Neuronal stem cell (in vitro differentiated cells): ENCODE results near the gene CDK14.
A peak's percentile ranks its signal among the peaks of the same experiment; 100 is the strongest.

Source experiments
- DNase-seq: peaks from one replicate; pipeline ENCODE4 v3.0.0-alpha.2; 2013; ENCODE audit warnings: low spot score
- H2AFZ ChIP-seq: one replicate; pipeline ENCODE4 v1.6.1; 2013; ENCODE audit warnings: mild to moderate bottlenecking, low read length, inconsistent platforms
- H2AK5ac ChIP-seq: 2 replicates; pipeline ENCODE4 v1.6.1; 2013; ENCODE audit warnings: low read depth, mild to moderate bottlenecking, inconsistent platforms, low read length, moderate library complexity, mixed read lengths
- H2BK120ac ChIP-seq: 2 replicates; pipeline ENCODE4 v1.6.1; 2013; ENCODE audit warnings: low read depth, mild to moderate bottlenecking, inconsistent platforms, low read length, moderate library complexity, mixed read lengths
- H2BK12ac ChIP-seq: one replicate; pipeline ENCODE4 v1.6.1; 2013; ENCODE audit warnings: low read length, inconsistent platforms
- H2BK15ac ChIP-seq: 2 replicates; pipeline ENCODE4 v1.6.1; 2013; ENCODE audit warnings: mild to moderate bottlenecking, low read length, inconsistent platforms, mixed read lengths
- H2BK5ac ChIP-seq: one replicate; pipeline ENCODE4 v1.6.1; 2013; ENCODE audit warnings: inconsistent platforms, mild to moderate bottlenecking, low read length, moderate library complexity
- H3K14ac ChIP-seq: one replicate; pipeline ENCODE4 v1.6.1; 2013; ENCODE audit warnings: low read length, inconsistent platforms
- H3K18ac ChIP-seq: 2 replicates; pipeline ENCODE4 v1.6.1; 2013; ENCODE audit warnings: low read length, inconsistent platforms
- H3K23ac ChIP-seq: 2 replicates; pipeline ENCODE4 v1.6.1; 2013; ENCODE audit warnings: low read depth, mild to moderate bottlenecking, mixed read lengths, low read length, inconsistent platforms; ENCODE audit not compliant: poor library complexity
- H3K27ac ChIP-seq: replicated peaks from 3 replicates; pipeline ENCODE4 v1.5.1; 2013; ENCODE audit warnings: low read length, inconsistent platforms
- H3K27me3 ChIP-seq, 3 experiments: 2 replicates each; pipeline ENCODE4 v1.6.1; 2013; ENCODE audit warnings: low read length in 3 of 3, mild to moderate bottlenecking in 2 of 3, inconsistent platforms in 1 of 3, low read depth in 1 of 3, mixed read lengths in 1 of 3, moderate library complexity in 1 of 3; ENCODE audit not compliant: control insufficient read depth in 3 of 3, insufficient read depth in 3 of 3
- H3K36me3 ChIP-seq, 2 donors: replicated peaks in 1 of 2; 2 replicates each; pipeline ENCODE4 v1.6.1; 2013; ENCODE audit warnings: low read length in 2 of 2; ENCODE audit not compliant: control insufficient read depth in 2 of 2, insufficient read depth in 2 of 2
- H3K4ac ChIP-seq: 2 replicates; pipeline ENCODE4 v1.6.1; 2013; ENCODE audit warnings: inconsistent platforms, mild to moderate bottlenecking, low read length, moderate library complexity
- H3K4me1 ChIP-seq, 2 donors: 1 replicate in 1 of 2; 2 replicates in 1 of 2; pipeline ENCODE4 v1.6.1; 2013; ENCODE audit warnings: low read length in 2 of 2, low read depth in 1 of 2; ENCODE audit not compliant: control insufficient read depth in 2 of 2, insufficient read depth in 1 of 2
- H3K4me2 ChIP-seq: one replicate; pipeline ENCODE4 v1.6.1; 2013; ENCODE audit warnings: mild to moderate bottlenecking, low read length, inconsistent platforms; ENCODE audit not compliant: insufficient read depth, poor library complexity, severe bottlenecking
- H3K4me3 ChIP-seq, 2 donors: 2 replicates each; pipeline ENCODE4 v1.5.1; 2013; ENCODE audit warnings: low read length in 2 of 2, mild to moderate bottlenecking in 2 of 2, inconsistent platforms in 1 of 2, moderate library complexity in 1 of 2
- H3K79me1 ChIP-seq: one replicate; pipeline ENCODE4 v1.6.1; 2013; ENCODE audit warnings: low read depth, mild to moderate bottlenecking, inconsistent platforms, low read length, moderate library complexity
- H3K9ac ChIP-seq: one replicate; pipeline ENCODE4 v1.6.1; 2013; ENCODE audit warnings: mild to moderate bottlenecking, low read depth, low read length, inconsistent platforms; ENCODE audit not compliant: poor library complexity
- H3K9me3 ChIP-seq, 2 donors: replicated peaks in 1 of 2; 2 replicates each; pipeline versions ENCODE3 to v1.6.1; 2013; ENCODE audit warnings: low read length in 2 of 2, mild to moderate bottlenecking in 2 of 2, inconsistent platforms in 1 of 2, low read depth in 1 of 2, mixed read lengths in 1 of 2, moderate library complexity in 1 of 2; ENCODE audit not compliant: control insufficient read depth in 2 of 2, insufficient read depth in 1 of 2
- H4K8ac ChIP-seq: one replicate; pipeline ENCODE4 v1.6.1; 2013; ENCODE audit warnings: low read depth, mild to moderate bottlenecking, inconsistent platforms, low read length, moderate library complexity
- H4K91ac ChIP-seq: one replicate; pipeline ENCODE4 v1.6.1; 2013; ENCODE audit warnings: low read length, low read depth, mild to moderate bottlenecking, inconsistent platforms; ENCODE audit not compliant: poor library complexity
- WGBS, 2 donors: extraction: QIAGEN DNeasy Blood & Tissue Kit; methylation state at CpG; one replicate each; pipeline ENCODE4 v1.1.7; 2013; ENCODE audit warnings: missing lambda C conversion rate in 2 of 2, mixed read lengths in 1 of 2; ENCODE audit not compliant: insufficient read length in 2 of 2, insufficient replicate concordance in 1 of 2; ENCODE audit errors: extremely low coverage in 2 of 2; 5-methylcytosine and 5-hydroxymethylcytosine counted together

CDK14 gene

GRCh38 chr7:90743626-90744025 lies 147.5 kb downstream of the CDK14 start:
- no peak overlapping the region for H4K8ac ChIP-seq
- no peak for DNase-seq
- peaks cover 0 to 3% of the 10 kb centered on the region in 2 donors for H3K36me3 ChIP-seq
- no peak overlapping the region for H3K27ac ChIP-seq
- no peak overlapping the region for H2BK15ac ChIP-seq
- no CpG with 5 or more reads among the region's 1 CpG for WGBS, 2 donors
- no peak overlapping the region for H3K4me2 ChIP-seq
- H3K9me3 ChIP-seq = peaks cover 0 to 6% of the 10 kb centered on the region in 2 donors
- no peak overlapping the region for H3K4me3 ChIP-seq
- H3K4me1 ChIP-seq = no peaks in the 10 kb centered on the region
- H2AK5ac ChIP-seq = no peak overlapping the region
- H3K9ac ChIP-seq = no peak overlapping the region
- H3K27me3 ChIP-seq = no peaks in the 10 kb centered on the region
- no peak overlapping the region for H3K18ac ChIP-seq
- no peak overlapping the region for H3K14ac ChIP-seq
- no peak overlapping the region for H4K91ac ChIP-seq
- H3K4ac ChIP-seq = no peak overlapping the region
- no peaks in the 10 kb centered on the region for H3K79me1 ChIP-seq
- no peak overlapping the region for H2BK5ac ChIP-seq
- no peak overlapping the region for H2AFZ ChIP-seq
- no peak overlapping the region for H2BK120ac ChIP-seq
- H2BK12ac ChIP-seq = no peak overlapping the region
- H3K23ac ChIP-seq = no peak overlapping the region

DNA sequence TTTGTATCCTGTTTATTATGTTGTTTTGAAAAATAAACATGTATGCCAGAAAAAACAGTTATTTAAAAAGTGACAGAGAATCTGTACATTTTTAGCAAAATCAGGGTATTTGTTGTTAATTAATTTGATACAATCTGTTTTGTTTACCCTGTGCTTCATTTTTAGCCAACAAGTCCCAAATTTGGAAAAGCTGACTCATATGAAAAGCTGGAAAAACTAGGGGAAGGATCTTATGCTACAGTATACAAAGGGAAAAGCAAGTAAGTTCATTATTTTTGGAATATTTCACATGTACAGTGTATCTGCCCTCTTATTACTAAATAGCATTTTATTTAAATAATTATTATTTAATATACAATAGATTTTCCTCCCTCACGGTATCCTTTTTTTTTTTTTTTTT lies 151.4 kb downstream of the CDK14 start:
- no peak overlapping the region for H3K4me2 ChIP-seq
- H3K4me1 ChIP-seq = no peaks in the 10 kb centered on the region
- H3K4ac ChIP-seq = no peak overlapping the region
- no peaks in the 10 kb centered on the region for H3K27me3 ChIP-seq
- no peak overlapping the region for H3K9ac ChIP-seq
- H2BK12ac ChIP-seq = no peak overlapping the region
- no peak for DNase-seq
- H3K18ac ChIP-seq = no peak overlapping the region
- H3K4me3 ChIP-seq = no peak overlapping the region
- peaks cover 5 to 17% of the 10 kb centered on the region in 2 donors for H3K36me3 ChIP-seq
- no peak overlapping the region for H2AK5ac ChIP-seq
- no CpG with 5 or more reads among the region's 1 CpG for WGBS, 2 donors
- H3K14ac ChIP-seq = no peak overlapping the region
- no peak overlapping the region for H2AFZ ChIP-seq
- no peak overlapping the region for H3K23ac ChIP-seq
- H2BK15ac ChIP-seq = no peak overlapping the region
- H2BK5ac ChIP-seq = no peak overlapping the region
- peaks cover 4 to 11% of the 10 kb centered on the region in 2 donors for H3K9me3 ChIP-seq
- H3K27ac ChIP-seq = no peak overlapping the region
- H4K91ac ChIP-seq = no peak overlapping the region
- no peak overlapping the region for H4K8ac ChIP-seq
- H3K79me1 ChIP-seq = peaks cover 4% of the 10 kb centered on the region
- H2BK120ac ChIP-seq = no peak overlapping the region

- no peak overlapping the region for H4K8ac ChIP-seq
- peaks cover 4 to 5% of the 10 kb centered on the region in 2 donors for H3K9me3 ChIP-seq
- H2BK12ac ChIP-seq = peak overlapping the region; percentile 73
- H3K27ac ChIP-seq = no peak overlapping the region
- no peak overlapping the region for H2AK5ac ChIP-seq
- peaks cover 4% of the 10 kb centered on the region for H3K79me1 ChIP-seq
- DNase-seq = no peak
- no peaks in the 10 kb centered on the region for H3K27me3 ChIP-seq
- no peak overlapping the region for H3K14ac ChIP-seq
- peak overlapping the region; percentile 45 for H3K18ac ChIP-seq
- no peak overlapping the region for H2BK5ac ChIP-seq
- H4K91ac ChIP-seq = no peak overlapping the region
- no peak overlapping the region for H2BK15ac ChIP-seq
- H3K4me1 ChIP-seq = no peaks in the 10 kb centered on the region
- peaks cover 5 to 17% of the 10 kb centered on the region in 2 donors for H3K36me3 ChIP-seq
- peak overlapping the region; percentile 61 for H2BK120ac ChIP-seq
- no peak overlapping the region for H3K23ac ChIP-seq
- H3K9ac ChIP-seq = peak overlapping the region; percentile 44
- H2AFZ ChIP-seq = no peak overlapping the region
- H3K4me3 ChIP-seq = no peak overlapping the region
- H3K4me2 ChIP-seq = no peak overlapping the region
- H3K4ac ChIP-seq = no peak overlapping the region
Observed at GRCh38 chr7:90749262-90749661, 153.1 kb downstream of the CDK14 start.

- Histone ChIP-seq H2BK5ac (no peak overlapping the region), H3K4me2 (no peak overlapping the region), H3K23ac (no peak overlapping the region), H3K18ac (no peak overlapping the region), H2BK12ac (no peak overlapping the region), H4K8ac (no peak overlapping the region), H3K9ac (no peak overlapping the region), H2AFZ (no peak overlapping the region), H3K36me3 (peaks cover 5 to 17% of the 10 kb centered on the region in 2 donors), H3K4ac (no peak overlapping the region), H3K4me1 (no peaks in the 10 kb centered on the region), H4K91ac (no peak overlapping the region), H3K14ac (no peak overlapping the region), H3K9me3 (peaks cover 4 to 5% of the 10 kb centered on the region in 2 donors), H2BK120ac (peak overlapping the region; percentile 61), H2BK15ac (no peak overlapping the region), H3K79me1 (peaks cover 4% of the 10 kb centered on the region), H3K4me3 (no peak overlapping the region), H2AK5ac (no peak overlapping the region), H3K27me3 (no peaks in the 10 kb centered on the region), H3K27ac (no peak overlapping the region)
- no peak for DNase-seq
- no CpG with 5 or more reads among the region's 1 CpG for WGBS, 2 donors
Observed at GRCh38 chr7:90749774-90750173, 153.7 kb downstream of the CDK14 start.
